Brain microvascular endothelial cell (primary cell): ENCODE measurements around the gene IFNG.

Experiments used
- DNase-seq: peaks from one replicate; pipeline ENCODE4 v3.0.0-alpha.2; 2020
- H3K27ac ChIP-seq: fragments of 250-450 bp; sonication (Bioruptor Pico); 2 replicates; pipeline ENCODE4 v1.5.1; 2020; ENCODE audit warnings: mild to moderate bottlenecking, moderate library complexity
- H3K27me3 ChIP-seq: fragments of 250-450 bp; sonication (Bioruptor Pico); replicated peaks from 2 replicates; pipeline ENCODE4 v1.5.1; 2020; ENCODE audit warnings: mild to moderate bottlenecking
- H3K36me3 ChIP-seq: fragments of 250-450 bp; sonication (Bioruptor Pico); replicated peaks from 2 replicates; pipeline ENCODE4 v1.5.1; 2020; ENCODE audit warnings: mild to moderate bottlenecking
- H3K4me3 ChIP-seq: 2 replicates; pipeline ENCODE4 v1.5.1; 2011; ENCODE audit warnings: low read depth, mild to moderate bottlenecking, control low read depth, low read length, moderate library complexity
- in situ Hi-C: cut with HindIII; loops from 2 replicates; pipeline ENCODE4 v1.10.0; 2017; ENCODE audit warnings: low sequenced_read_pairs, low pct_ligation_motif_present
- TF ChIP-seq, protein P1 (sequence below): IDR thresholded peaks from 2 replicates; pipeline ENCODE4 v1.5.1; 2011; ENCODE audit warnings: low read depth, mild to moderate bottlenecking, moderate library complexity, low read length, control low read depth, inconsistent platforms; ENCODE audit errors: missing control alignments

Gene IFNG

DNA sequence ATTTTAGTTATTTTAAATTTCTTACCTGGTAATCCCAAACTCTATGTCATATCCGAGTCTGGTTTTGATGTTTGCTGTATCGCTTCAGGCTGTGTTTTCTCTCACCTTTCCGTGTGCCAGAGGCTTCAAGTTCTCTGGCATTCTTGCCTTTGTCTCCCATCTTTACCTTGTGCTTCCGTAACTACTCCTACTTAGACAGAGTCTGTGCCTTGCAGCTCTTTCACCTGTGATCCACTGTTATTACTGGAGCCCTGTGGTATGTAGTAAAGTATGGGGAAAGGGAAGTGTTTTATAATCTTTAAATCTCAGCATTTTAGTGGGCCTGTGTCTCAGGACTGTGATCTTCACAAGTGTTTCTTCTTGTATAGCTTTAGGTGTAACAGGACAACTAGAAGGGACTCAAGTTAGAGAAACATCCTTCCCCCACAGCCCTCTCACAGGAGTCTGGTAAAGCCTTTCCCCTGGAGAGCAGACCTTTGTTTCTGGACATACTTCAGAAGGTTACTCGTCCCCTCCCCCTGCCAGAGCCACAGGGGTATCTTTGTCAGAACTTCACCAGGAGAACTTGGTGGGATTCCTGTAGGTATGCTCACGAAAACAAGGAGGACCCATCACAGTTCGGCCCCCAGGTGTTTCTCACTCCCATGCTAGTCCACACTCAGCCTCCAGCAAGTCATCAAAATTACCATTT is 11.1 kb downstream of the IFNG start:
- Histone ChIP-seq H3K27me3 (peaks cover 2% of the 10 kb centered on the region), H3K27ac (no peak overlapping the region), H3K36me3 (no peaks in the 10 kb centered on the region), H3K4me3 (no peak overlapping the region)
- in situ Hi-C loops: no loop called here
- TF ChIP-seq, protein P1, sequence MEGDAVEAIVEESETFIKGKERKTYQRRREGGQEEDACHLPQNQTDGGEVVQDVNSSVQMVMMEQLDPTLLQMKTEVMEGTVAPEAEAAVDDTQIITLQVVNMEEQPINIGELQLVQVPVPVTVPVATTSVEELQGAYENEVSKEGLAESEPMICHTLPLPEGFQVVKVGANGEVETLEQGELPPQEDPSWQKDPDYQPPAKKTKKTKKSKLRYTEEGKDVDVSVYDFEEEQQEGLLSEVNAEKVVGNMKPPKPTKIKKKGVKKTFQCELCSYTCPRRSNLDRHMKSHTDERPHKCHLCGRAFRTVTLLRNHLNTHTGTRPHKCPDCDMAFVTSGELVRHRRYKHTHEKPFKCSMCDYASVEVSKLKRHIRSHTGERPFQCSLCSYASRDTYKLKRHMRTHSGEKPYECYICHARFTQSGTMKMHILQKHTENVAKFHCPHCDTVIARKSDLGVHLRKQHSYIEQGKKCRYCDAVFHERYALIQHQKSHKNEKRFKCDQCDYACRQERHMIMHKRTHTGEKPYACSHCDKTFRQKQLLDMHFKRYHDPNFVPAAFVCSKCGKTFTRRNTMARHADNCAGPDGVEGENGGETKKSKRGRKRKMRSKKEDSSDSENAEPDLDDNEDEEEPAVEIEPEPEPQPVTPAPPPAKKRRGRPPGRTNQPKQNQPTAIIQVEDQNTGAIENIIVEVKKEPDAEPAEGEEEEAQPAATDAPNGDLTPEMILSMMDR: no peak
- no peak for DNase-seq

DNA sequence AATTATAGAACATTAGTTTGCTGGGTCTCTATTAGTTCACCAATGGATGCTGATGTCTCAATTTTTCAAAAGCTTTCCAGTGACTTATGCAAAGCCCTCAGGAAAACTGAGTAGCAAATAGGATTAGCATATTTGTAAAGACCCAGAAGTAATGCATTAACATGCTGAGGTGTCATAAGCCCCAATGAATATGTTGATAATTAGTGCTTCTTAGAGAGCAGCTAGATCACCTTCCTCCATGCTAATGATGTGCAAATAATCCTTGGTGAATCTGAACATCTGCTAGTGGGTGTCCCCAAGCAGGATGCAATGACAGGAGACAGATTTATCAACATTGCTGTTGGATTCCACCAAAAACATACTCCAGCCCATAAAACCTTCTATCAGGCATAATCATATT is 19.0 kb downstream of the IFNG start:
- no peak for DNase-seq
- TF ChIP-seq, protein P1: no peak
- Histone ChIP-seq H3K27ac (no peak overlapping the region), H3K36me3 (no peaks in the 10 kb centered on the region), H3K27me3 (no peaks in the 10 kb centered on the region), H3K4me3 (no peak overlapping the region)
- in situ Hi-C loops: no loop called here

- Histone ChIP-seq H3K27me3 (no peaks in the 10 kb centered on the region), H3K36me3 (no peaks in the 10 kb centered on the region), H3K27ac (no peak overlapping the region), H3K4me3 (no peak overlapping the region)
- in situ Hi-C loops: no loop called here
- TF ChIP-seq, protein P1: no peak
- no peak for DNase-seq
These were observed 19.6 kb downstream of the IFNG start for GRCh38 chr12:68139941-68140340.

GRCh38 chr12:68139001-68139400 is 20.5 kb downstream of the IFNG start:
- H3K4me3 ChIP-seq: no peak overlapping the region
- H3K36me3 ChIP-seq: no peaks in the 10 kb centered on the region
- H3K27me3 ChIP-seq: no peaks in the 10 kb centered on the region
- no peak overlapping the region for H3K27ac ChIP-seq
- in situ Hi-C loops: no loop called here
- TF ChIP-seq, protein P1: no peak
- DNase-seq: no peak

DNA sequence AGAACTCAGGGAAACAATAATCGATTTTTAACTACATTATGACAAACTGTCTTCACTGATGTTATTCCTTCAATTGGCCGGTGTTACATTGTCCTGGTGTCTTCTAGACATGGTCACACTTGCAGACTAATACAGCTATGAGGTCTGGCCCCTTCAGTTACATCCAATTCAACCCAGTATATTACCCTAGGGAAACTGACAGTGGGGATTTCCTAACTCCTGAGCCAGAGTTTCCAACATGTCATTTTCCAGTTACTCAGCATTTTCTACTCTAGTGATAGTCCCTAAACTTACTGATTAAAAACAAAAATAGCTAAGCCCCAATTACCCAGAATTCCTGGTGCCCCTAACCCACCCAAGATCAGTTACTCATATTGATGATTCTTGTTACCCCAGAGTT is 21.1 kb downstream of the IFNG start:
- Histone ChIP-seq H3K4me3 (no peak overlapping the region), H3K27me3 (no peaks in the 10 kb centered on the region), H3K27ac (no peak overlapping the region), H3K36me3 (no peaks in the 10 kb centered on the region)
- no peak for DNase-seq
- in situ Hi-C loops: no loop called here
- TF ChIP-seq, protein P1: no peak

- H3K27ac ChIP-seq: no peak overlapping the region
- DNase-seq: no peak
- H3K27me3 ChIP-seq: no peaks in the 10 kb centered on the region
- no peaks in the 10 kb centered on the region for H3K36me3 ChIP-seq
- in situ Hi-C loops: no loop called here
- TF ChIP-seq, protein P1: no peak
- H3K4me3 ChIP-seq: no peak overlapping the region
These were observed 22.2 kb downstream of the IFNG start for GRCh38 chr12:68137335-68137830.
